HG02981 (cell line): ENCODE measurements around the gene FBXL13.
"Not testable (repeated sequence)": the region's sequence is repeated elsewhere in the genome, so short reads cannot be mapped to it uniquely, and the experiment has no call there.

Source experiments
- ATAC-seq: cut with Tn5 transposase; IDR thresholded peaks from one replicate; pipeline ENCODE4 v1.9.1; 2021; ENCODE audit warnings: mild to moderate bottlenecking, moderate library complexity; ENCODE audit not compliant: unreplicated experiment

FBXL13 gene

GRCh38 chr7:103074519-103075336, at the start of gene FBXL13, which contains the start of gene ARMC10:
Gene FBXL13 (minus strand): TSS chr7:103074796.
Gene ARMC10 (plus strand): TSS chr7:103075140. CDS start chr7:103075273, 133 bp downstream.
- ATAC-seq, result peak; percentile 85

- ATAC-seq, result no peak
Measured at GRCh38 chr7:103123529-103123928, 48.9 kb upstream of the FBXL13 start.

GRCh38 chr7:103121641-103122040, 47.0 kb upstream of the FBXL13 start:
- no peak for ATAC-seq

- no peak for ATAC-seq
Measured at GRCh38 chr7:103120362-103120761, 45.8 kb upstream of the FBXL13 start.

GRCh38 chr7:103119791-103120291, 45.2 kb upstream of the FBXL13 start:
- no peak for ATAC-seq

GRCh38 chr7:103117465-103117864, 42.9 kb upstream of the FBXL13 start:
- no peak for ATAC-seq

- no peak for ATAC-seq
Measured at GRCh38 chr7:103116991-103117390, 42.4 kb upstream of the FBXL13 start.

GRCh38 chr7:103116511-103116910, 41.9 kb upstream of the FBXL13 start:
- ATAC-seq, result no peak

- ATAC-seq, result no peak
Measured at GRCh38 chr7:103115771-103116170, 41.2 kb upstream of the FBXL13 start.

GRCh38 chr7:103114576-103115008, 40.0 kb upstream of the FBXL13 start:
- ATAC-seq, result no peak

GRCh38 chr7:103113164-103113563, 38.6 kb upstream of the FBXL13 start:
- ATAC-seq, result no peak

- not testable (repeated sequence) for ATAC-seq
Measured at GRCh38 chr7:103106703-103107070, 32.1 kb upstream of the FBXL13 start.

GRCh38 chr7:103106005-103106702, 31.6 kb upstream of the FBXL13 start:
- ATAC-seq, result no peak

GRCh38 chr7:103101543-103101942, 26.9 kb upstream of the FBXL13 start:
- ATAC-seq, result no peak

GRCh38 chr7:103100348-103100747, 25.8 kb upstream of the FBXL13 start:
- no peak for ATAC-seq

GRCh38 chr7:103097041-103097440, 22.4 kb upstream of the FBXL13 start:
- ATAC-seq, result no peak

GRCh38 chr7:103095558-103095957, 21.0 kb upstream of the FBXL13 start:
- ATAC-seq, result not testable (repeated sequence)

GRCh38 chr7:103094102-103094501, 19.5 kb upstream of the FBXL13 start:
- ATAC-seq, result no peak

- ATAC-seq, result no peak
Measured at GRCh38 chr7:103093429-103093828, 18.8 kb upstream of the FBXL13 start.

- not testable (repeated sequence) for ATAC-seq
Measured at GRCh38 chr7:103092321-103092720, 17.7 kb upstream of the FBXL13 start.

GRCh38 chr7:103083210-103083609, 8.6 kb upstream of the FBXL13 start:
- ATAC-seq, result no peak

- ATAC-seq, result no peak
Measured at GRCh38 chr7:103082497-103082896, 7.9 kb upstream of the FBXL13 start.
